Spinal cord (tissue), 10 donors: ENCODE measurements around the gene BCAS3. TPM values are rescaled to one million over a fixed set of nuclear protein-coding genes. Genes with fewer than 3 reads are reported as not detected.
"Not testable (repeated sequence)": the region's sequence is repeated elsewhere in the genome, so short reads cannot be mapped to it uniquely, and the experiment has no call there.

Experiments used
- DNase-seq, 6 donors: peaks; one replicate each; pipeline versions ENCODE4 v3.0.0 to v3.0.0-alpha.2; 2013 to 2015; ENCODE audit warnings: low spot score in 6 of 6, low read depth in 4 of 6
- H3K27ac ChIP-seq: one replicate; pipeline ENCODE4 v1.5.1; 2013; ENCODE audit warnings: low read depth, low read length, control low read depth
- H3K27me3 ChIP-seq: one replicate; pipeline ENCODE4 v1.6.1; 2013; ENCODE audit warnings: low read length; ENCODE audit not compliant: control insufficient read depth, insufficient read depth
- H3K36me3 ChIP-seq: one replicate; pipeline ENCODE4 v1.6.1; 2013; ENCODE audit warnings: low read length; ENCODE audit not compliant: control insufficient read depth, insufficient read depth
- H3K4me1 ChIP-seq: one replicate; pipeline ENCODE4 v1.6.1; 2013; ENCODE audit warnings: low read length; ENCODE audit not compliant: control insufficient read depth, insufficient read depth
- H3K4me3 ChIP-seq: one replicate; pipeline ENCODE4 v1.5.1; 2013; ENCODE audit warnings: low read depth, low read length, control low read depth
- H3K9me3 ChIP-seq: one replicate; pipeline ENCODE4 v1.6.1; 2013; ENCODE audit warnings: low read length; ENCODE audit not compliant: control insufficient read depth, insufficient read depth
- WGBS: methylation state at CpG from one replicate; pipeline ENCODE4 v1.1.5; 2013; ENCODE audit warnings: missing lambda C conversion rate; ENCODE audit not compliant: insufficient coverage; 5-methylcytosine and 5-hydroxymethylcytosine counted together
- polyA plus RNA-seq, 2 donors: library from polyadenylated mRNA; unstranded; fragments of 120-200 nt; gene quantifications; one replicate each; pipeline ENCODE4 v1.2.1, GENCODE V29; 2013; ENCODE audit not compliant: insufficient read length in 2 of 2
- total RNA-seq, 2 donors: library from RNA; depleted of rRNA in 1 of 2; stranded (reverse); fragments of 120-200 nt in 1 of 2; fragments of >200 nt in 1 of 2; gene quantifications; one replicate each; pipeline versions ENCODE4 v1.2.3 to v1.2.4, GENCODE V29; 2013 to 2014
- donor health status: healthy.

BCAS3 gene
- total and polyA plus RNA-seq, 4 donors: 20.5 to 53.4 (median 25.7) TPM

GRCh38 chr17:60864708-60865005, 187.0 kb downstream of the BCAS3 start:
- Histone ChIP-seq H3K4me3 (no peak overlapping the region), H3K36me3 (no peaks in the 10 kb centered on the region), H3K27ac (no peak overlapping the region), H3K4me1 (no peaks in the 10 kb centered on the region), H3K27me3 (no peaks in the 10 kb centered on the region), H3K9me3 (no peaks in the 10 kb centered on the region)
- no CpG with 5 or more reads among the region's 2 CpGs for WGBS
- no peak for DNase-seq

GRCh38 chr17:60874772-60875171, 197.1 kb downstream of the BCAS3 start:
- Histone ChIP-seq H3K36me3 (no peaks in the 10 kb centered on the region), H3K27ac (no peak overlapping the region), H3K4me3 (no peak overlapping the region), H3K27me3 (no peaks in the 10 kb centered on the region), H3K9me3 (no peaks in the 10 kb centered on the region), H3K4me1 (no peaks in the 10 kb centered on the region)
- no CpG with 5 or more reads among the region's 2 CpGs for WGBS
- DNase-seq: no peak

GRCh38 chr17:60886731-60887613, 209.3 kb downstream of the BCAS3 start:
- not testable (repeated sequence) for H3K27ac ChIP-seq, H3K36me3 ChIP-seq, H3K27me3 ChIP-seq, H3K4me3 ChIP-seq, DNase-seq, H3K9me3 ChIP-seq, H3K4me1 ChIP-seq
- WGBS: 63% methylated on average over 9 of the region's 39 CpGs

- no peak overlapping the region for H3K4me3 ChIP-seq
Measured at GRCh38 chr17:60887614-60888028, 210.0 kb downstream of the BCAS3 start.

GRCh38 chr17:60888812-60889709, 211.4 kb downstream of the BCAS3 start:
- Histone ChIP-seq H3K9me3 (peaks cover 5% of the 10 kb centered on the region), H3K36me3 (no peaks in the 10 kb centered on the region), H3K27ac (no peak overlapping the region), H3K27me3 (no peaks in the 10 kb centered on the region), H3K4me1 (no peaks in the 10 kb centered on the region), H3K4me3 (no peak overlapping the region)
- no peak for DNase-seq
- no CpG with 5 or more reads among the region's 5 CpGs for WGBS

More at GRCh38 chr17:60887614-60888028, 210.0 kb downstream of the BCAS3 start:
- no peak for DNase-seq
- Histone ChIP-seq H3K4me1 (no peaks in the 10 kb centered on the region), H3K9me3 (no peaks in the 10 kb centered on the region), H3K27me3 (no peaks in the 10 kb centered on the region), H3K27ac (no peak overlapping the region), H3K36me3 (no peaks in the 10 kb centered on the region)

GRCh38 chr17:60891149-60891548, 213.5 kb downstream of the BCAS3 start:
- H3K27ac ChIP-seq: no peak overlapping the region
- no peaks in the 10 kb centered on the region for H3K4me1 ChIP-seq
- peak in 1 of 6 donors; percentile 21 for DNase-seq
- no peaks in the 10 kb centered on the region for H3K36me3 ChIP-seq
- H3K4me3 ChIP-seq: no peak overlapping the region
- WGBS: no CpG with 5 or more reads among the region's 2 CpGs
- H3K27me3 ChIP-seq: no peaks in the 10 kb centered on the region
- peaks cover 6% of the 10 kb centered on the region for H3K9me3 ChIP-seq

GRCh38 chr17:60893475-60893874, 215.8 kb downstream of the BCAS3 start:
- Histone ChIP-seq H3K9me3 (peaks cover 11% of the 10 kb centered on the region), H3K4me3 (no peak overlapping the region), H3K36me3 (no peaks in the 10 kb centered on the region), H3K4me1 (no peaks in the 10 kb centered on the region), H3K27ac (no peak overlapping the region), H3K27me3 (no peaks in the 10 kb centered on the region)
- no peak for DNase-seq
- WGBS: 93% methylated on average over 2 of the region's 5 CpGs

GRCh38 chr17:60896996-60897395, 219.3 kb downstream of the BCAS3 start:
- WGBS: no CpG with 5 or more reads among the region's 1 CpG
- DNase-seq: no peak
- Histone ChIP-seq H3K27ac (no peak overlapping the region), H3K4me1 (no peaks in the 10 kb centered on the region), H3K27me3 (no peaks in the 10 kb centered on the region), H3K9me3 (peaks cover 11% of the 10 kb centered on the region), H3K36me3 (no peaks in the 10 kb centered on the region), H3K4me3 (no peak overlapping the region)

- DNase-seq: no peak
- no peaks in the 10 kb centered on the region for H3K27me3 ChIP-seq
- H3K9me3 ChIP-seq: peaks cover 6% of the 10 kb centered on the region
- WGBS: 92% methylated on average over 4 of the region's 4 CpGs
- no peak overlapping the region for H3K4me3 ChIP-seq
- no peaks in the 10 kb centered on the region for H3K4me1 ChIP-seq
- no peaks in the 10 kb centered on the region for H3K36me3 ChIP-seq
- no peak overlapping the region for H3K27ac ChIP-seq
Measured at GRCh38 chr17:60899115-60899514, 221.5 kb downstream of the BCAS3 start.
